HCT116 (cell line): ENCODE data around the gene GRIN1.

Experiments
- CEBPB ChIP-seq: IDR thresholded peaks from 2 replicates; pipeline ENCODE4 v1.6.1; 2012; ENCODE audit warnings: low read depth
- CTCF ChIP-seq, 3 experiments: fragments of 200-600 bp in 1 of 3; sonication (generic) in 1 of 3; IDR thresholded peaks in 2 of 3; conservative IDR thresholded peaks in 1 of 3; 2 replicates each; pipeline ENCODE4 v1.5.1; 2012 to 2017; ENCODE audit warnings: low read depth in 2 of 3, low read length in 2 of 3, antibody characterized with exemption in 1 of 3, borderline replicate concordance in 1 of 3, control low read depth in 1 of 3, mild to moderate bottlenecking in 1 of 3, mixed read lengths in 1 of 3, mixed run types in 1 of 3, moderate library complexity in 1 of 3; ENCODE audit not compliant: insufficient read depth in 1 of 3
- EGR1 ChIP-seq: IDR thresholded peaks from 2 replicates; pipeline ENCODE4 v1.6.1; 2012; ENCODE audit warnings: low read depth
- EZH2 ChIP-seq: fragments of 200-600 bp; sonication (generic); IDR thresholded peaks from 2 replicates; pipeline ENCODE4 v1.6.1; 2017; ENCODE audit warnings: antibody characterized with exemption, mixed run types
- POLR2A ChIP-seq: IDR thresholded peaks from 2 replicates; pipeline ENCODE4 v1.7.0; 2011; ENCODE audit warnings: borderline replicate concordance; ENCODE audit not compliant: insufficient read depth, insufficient read length; ENCODE audit errors: extremely low read depth
- POLR2AphosphoS5 ChIP-seq: IDR thresholded peaks from 2 replicates; pipeline ENCODE4 v1.6.1; 2011; ENCODE audit warnings: mild to moderate bottlenecking, low read depth, low read length, moderate library complexity
- SIN3A ChIP-seq: IDR thresholded peaks from 2 replicates; pipeline ENCODE4 v1.6.1; 2012; ENCODE audit warnings: low read depth
- SP1 ChIP-seq: IDR thresholded peaks from 2 replicates; pipeline ENCODE4 v1.6.1; 2012; ENCODE audit warnings: low read depth
- YY1 ChIP-seq: IDR thresholded peaks from 2 replicates; pipeline ENCODE4 v1.6.1; 2011; ENCODE audit warnings: low read length, low read depth, moderate library complexity, mild to moderate bottlenecking; ENCODE audit not compliant: insufficient replicate concordance; ENCODE audit errors: extremely low read depth
- ZNF274 ChIP-seq: fragments of 200-500 bp; sonication (Bioruptor generic); IDR thresholded peaks from 2 replicates; pipeline ENCODE4 v1.6.1; 2014; ENCODE audit warnings: mild to moderate bottlenecking, low read depth, low read length, inconsistent platforms
- TF ChIP-seq, protein P1 (sequence below): IDR thresholded peaks from 2 replicates; pipeline ENCODE4 v1.6.1; 2012
- TF ChIP-seq, protein P2 (sequence below): IDR thresholded peaks from 2 replicates; pipeline ENCODE4 v1.6.1; 2011; ENCODE audit warnings: mild to moderate bottlenecking, low read length, moderate library complexity; ENCODE audit not compliant: insufficient replicate concordance; ENCODE audit errors: extremely low read depth

DNA sequence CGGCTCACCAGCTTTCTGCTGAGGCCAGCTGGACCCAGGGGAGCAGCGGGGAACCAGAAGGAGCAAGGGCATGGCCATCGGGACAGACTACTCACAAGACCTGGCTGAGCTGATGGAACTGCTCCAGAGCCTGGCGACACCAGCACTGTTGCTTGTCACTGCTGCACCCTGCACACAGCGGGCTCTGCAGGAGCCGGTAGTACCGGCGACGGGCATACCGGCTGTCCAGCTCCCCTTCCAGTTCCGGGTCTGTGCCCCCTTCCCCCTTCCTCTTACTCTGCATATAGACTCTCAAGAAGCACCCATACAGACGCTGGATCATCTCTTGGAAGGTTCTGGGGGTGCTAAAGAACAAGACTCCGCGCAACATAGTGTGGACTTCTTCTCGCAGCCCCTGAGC lies 48.4 kb downstream of the GRIN1 start:
- no peak for TF ChIP-seq POLR2A
- no peak for TF ChIP-seq CTCF (IDR thresholded peaks at IDR 0.05 in 2 of 3, conservative IDR thresholded peaks at IDR 0.05 in 1 of 3; ENCODE audit: borderline replicate concordance in 1 of 3, insufficient read depth in 1 of 3, low read depth in 2 of 3, low read length in 2 of 3)
- TF ChIP-seq, protein P1, sequence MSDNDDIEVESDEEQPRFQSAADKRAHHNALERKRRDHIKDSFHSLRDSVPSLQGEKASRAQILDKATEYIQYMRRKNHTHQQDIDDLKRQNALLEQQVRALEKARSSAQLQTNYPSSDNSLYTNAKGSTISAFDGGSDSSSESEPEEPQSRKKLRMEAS, result no peak
- TF ChIP-seq POLR2AphosphoS5, result no peak
- TF ChIP-seq, protein P2, sequence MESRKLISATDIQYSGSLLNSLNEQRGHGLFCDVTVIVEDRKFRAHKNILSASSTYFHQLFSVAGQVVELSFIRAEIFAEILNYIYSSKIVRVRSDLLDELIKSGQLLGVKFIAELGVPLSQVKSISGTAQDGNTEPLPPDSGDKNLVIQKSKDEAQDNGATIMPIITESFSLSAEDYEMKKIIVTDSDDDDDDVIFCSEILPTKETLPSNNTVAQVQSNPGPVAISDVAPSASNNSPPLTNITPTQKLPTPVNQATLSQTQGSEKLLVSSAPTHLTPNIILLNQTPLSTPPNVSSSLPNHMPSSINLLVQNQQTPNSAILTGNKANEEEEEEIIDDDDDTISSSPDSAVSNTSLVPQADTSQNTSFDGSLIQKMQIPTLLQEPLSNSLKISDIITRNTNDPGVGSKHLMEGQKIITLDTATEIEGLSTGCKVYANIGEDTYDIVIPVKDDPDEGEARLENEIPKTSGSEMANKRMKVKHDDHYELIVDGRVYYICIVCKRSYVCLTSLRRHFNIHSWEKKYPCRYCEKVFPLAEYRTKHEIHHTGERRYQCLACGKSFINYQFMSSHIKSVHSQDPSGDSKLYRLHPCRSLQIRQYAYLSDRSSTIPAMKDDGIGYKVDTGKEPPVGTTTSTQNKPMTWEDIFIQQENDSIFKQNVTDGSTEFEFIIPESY, result no peak
- no peak for TF ChIP-seq EZH2
- no peak for TF ChIP-seq SP1
- TF ChIP-seq ZNF274, result no peak
- TF ChIP-seq SIN3A, result no peak
- no peak for TF ChIP-seq CEBPB
- TF ChIP-seq EGR1, result no peak
- no peak for TF ChIP-seq YY1
